Measurements from ENCODE around the gene NXPE3.

The NXPE3 gene

GRCh38 chr3:101868534-101869464 is 89.8 kb downstream of the NXPE3 start:
- H3K36me3 Mint-ChIP-seq (ENCODE audit: insufficient read depth), result peaks cover 16% of the 10 kb centered on the region
- ATAC-seq (replicated peaks) (peak; percentile 37), DNase-seq (no peak)
- H3K9me3 Mint-ChIP-seq, result no peaks in the 10 kb centered on the region
- no peaks in the 10 kb centered on the region for H3K4me1 Mint-ChIP-seq (ENCODE audit: low read depth in 2 of 2)
- H3K27me3 Mint-ChIP-seq, result no peaks in the 10 kb centered on the region
- no peak overlapping the region for H3K4me3 Mint-ChIP-seq
- no peak overlapping the region for H3K27ac Mint-ChIP-seq

GRCh38 chr3:101870138-101870537 is 91.1 kb downstream of the NXPE3 start:
- Mint-ChIP-seq H3K4me1 (ENCODE audit: low read depth in 2 of 2) (no peaks in the 10 kb centered on the region), H3K36me3 (ENCODE audit: insufficient read depth) (peaks cover 10% of the 10 kb centered on the region), H3K27ac (no peak overlapping the region), H3K9me3 (no peaks in the 10 kb centered on the region), H3K4me3 (no peak overlapping the region), H3K27me3 (no peaks in the 10 kb centered on the region)
- no peak for ATAC-seq (replicated peaks)
- no peak for DNase-seq

DNA sequence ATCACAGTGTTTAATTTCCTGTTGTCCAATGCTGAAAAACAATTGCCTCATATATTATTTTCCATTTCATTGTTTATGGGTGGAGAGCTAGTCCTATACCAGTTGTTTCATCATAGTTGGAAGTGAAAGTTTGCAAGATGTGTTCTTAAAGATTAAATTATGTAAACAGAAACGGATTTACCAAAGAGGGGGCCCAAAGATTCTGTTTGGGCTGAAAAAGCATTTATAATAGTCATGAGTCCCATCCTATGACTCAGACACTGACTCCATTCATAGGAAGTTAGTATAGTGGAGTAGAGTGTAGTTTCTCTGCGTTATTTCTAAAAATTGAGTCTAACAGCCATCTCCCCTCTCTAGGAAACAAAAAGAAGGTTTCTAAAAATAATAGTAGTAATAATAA is 94.6 kb downstream of the NXPE3 start:
- H3K27me3 Mint-ChIP-seq, result no peaks in the 10 kb centered on the region
- no peak overlapping the region for H3K4me3 Mint-ChIP-seq
- no peaks in the 10 kb centered on the region for H3K9me3 Mint-ChIP-seq
- H3K4me1 Mint-ChIP-seq (ENCODE audit: low read depth in 2 of 2), result no peaks in the 10 kb centered on the region
- DNase-seq (no peak), ATAC-seq (replicated peaks) (no peak)
- peaks cover 7% of the 10 kb centered on the region for H3K36me3 Mint-ChIP-seq (ENCODE audit: insufficient read depth)
- no peak overlapping the region for H3K27ac Mint-ChIP-seq

- no peaks in the 10 kb centered on the region for H3K9me3 Mint-ChIP-seq
- H3K4me3 Mint-ChIP-seq, result no peak overlapping the region
- DNase-seq (no peak), ATAC-seq (replicated peaks) (no peak)
- no peaks in the 10 kb centered on the region for H3K4me1 Mint-ChIP-seq (ENCODE audit: low read depth in 2 of 2)
- no peaks in the 10 kb centered on the region for H3K27me3 Mint-ChIP-seq
- H3K36me3 Mint-ChIP-seq (ENCODE audit: insufficient read depth), result no peaks in the 10 kb centered on the region
- H3K27ac Mint-ChIP-seq, result no peak overlapping the region
Measured at GRCh38 chr3:101876142-101876541, 97.1 kb downstream of the NXPE3 start.
